IMR-90 (cell line): ENCODE measurements around the gene SMYD5. TPM values are rescaled to one million over a fixed set of nuclear protein-coding genes. Genes with fewer than 3 reads are reported as not detected.

Experiments
- ATAC-seq: fragments of 200-7000 bp; cut with Tn5 transposase; 2 replicates; pipeline ENCODE4 v1.9.1; 2020; ENCODE audit warnings: low read depth, mild to moderate bottlenecking, moderate library complexity
- BruUV-seq: library from RNA; stranded (reverse); fragments of 400-500 nt; replicated peaks from 2 replicates; lab custom pipeline; 2021; lab: Mats Ljungman, UMichigan
- CTCF ChIA-PET: fragments of 300-600 bp; formaldehyde crosslinking; extraction: SDS; loops from one replicate; lab custom pipeline; 2021; ENCODE audit warnings: antibody characterized with exemption; lab: Yijun Ruan, JAX
- POLR2A ChIA-PET: fragments of 300-600 bp; sonication (Branson Sonifier 250); formaldehyde crosslinking; loops from one replicate; lab custom pipeline; 2022; ENCODE audit warnings: antibody characterized with exemption; ENCODE audit not compliant: unreplicated experiment; lab: Charles Lee
- DNase-seq: peaks from one replicate; pipeline ENCODE4 v3.0.0; 2013
- H2AFZ ChIP-seq: replicated peaks from 2 replicates; pipeline ENCODE3; 2013; ENCODE audit warnings: low read length, mild to moderate bottlenecking; ENCODE audit not compliant: poor library complexity
- H2AK5ac ChIP-seq: 2 replicates; pipeline ENCODE4 v1.6.1; 2013; ENCODE audit warnings: low read depth, low read length, inconsistent platforms
- H2AK9ac ChIP-seq: replicated peaks from 2 replicates; pipeline ENCODE3; 2013; ENCODE audit warnings: mild to moderate bottlenecking, low read depth, low read length, moderate library complexity; ENCODE audit not compliant: poor library complexity
- H2BK120ac ChIP-seq: 2 replicates; pipeline ENCODE4 v1.6.1; 2013; ENCODE audit warnings: low read depth, low read length, inconsistent platforms
- H2BK15ac ChIP-seq: 3 replicates; pipeline ENCODE4 v1.6.1; 2013; ENCODE audit warnings: low read depth, low read length, inconsistent platforms
- H2BK20ac ChIP-seq: 2 replicates; pipeline ENCODE4 v1.6.1; 2013; ENCODE audit warnings: low read depth, mild to moderate bottlenecking, inconsistent platforms, low read length, moderate library complexity
- H2BK5ac ChIP-seq: 2 replicates; pipeline ENCODE4 v1.6.1; 2013; ENCODE audit warnings: mild to moderate bottlenecking, low read depth, low read length, inconsistent platforms; ENCODE audit not compliant: poor library complexity, severe bottlenecking
- H3K14ac ChIP-seq: replicated peaks from 2 replicates; pipeline ENCODE4 v1.6.1; 2013; ENCODE audit warnings: low read depth, low read length, inconsistent platforms
- H3K18ac ChIP-seq: 2 replicates; pipeline ENCODE4 v1.6.1; 2013; ENCODE audit warnings: low read depth, low read length, control low read depth
- H3K23ac ChIP-seq: 2 replicates; pipeline ENCODE4 v1.6.1; 2013; ENCODE audit warnings: low read depth, low read length, inconsistent platforms
- H3K27ac ChIP-seq: 2 replicates; pipeline ENCODE4 v1.5.1; 2013; ENCODE audit warnings: mild to moderate bottlenecking, control low read depth, low read length; ENCODE audit not compliant: insufficient read depth
- H3K27me3 ChIP-seq: 2 replicates; pipeline ENCODE4 v1.6.1; 2013; ENCODE audit warnings: low read length; ENCODE audit not compliant: control insufficient read depth, insufficient read depth
- H3K36me3 ChIP-seq: 2 replicates; pipeline ENCODE4 v1.6.1; 2013; ENCODE audit warnings: low read length, mixed read lengths; ENCODE audit not compliant: control insufficient read depth, insufficient read depth
- H3K4ac ChIP-seq: 2 replicates; pipeline ENCODE4 v1.6.1; 2013; ENCODE audit warnings: low read depth, low read length, inconsistent platforms
- H3K4me1 ChIP-seq: 2 replicates; pipeline ENCODE4 v1.6.1; 2013; ENCODE audit warnings: low read length, mixed read lengths; ENCODE audit not compliant: control insufficient read depth, insufficient read depth
- H3K4me2 ChIP-seq: 2 replicates; pipeline ENCODE4 v1.6.1; 2013; ENCODE audit warnings: low read depth, mild to moderate bottlenecking, control low read depth, low read length, moderate library complexity
- H3K4me3 ChIP-seq: 2 replicates; pipeline ENCODE4 v1.5.1; 2013; ENCODE audit warnings: low read depth, mild to moderate bottlenecking, control low read depth, low read length, moderate library complexity; ENCODE audit not compliant: insufficient read depth
- H3K56ac ChIP-seq: 2 replicates; pipeline ENCODE4 v1.6.1; 2013; ENCODE audit warnings: low read length, inconsistent platforms; ENCODE audit not compliant: insufficient read depth; ENCODE audit errors: extremely low read depth
- H3K79me1 ChIP-seq, 2 experiments: 2 replicates each; pipeline ENCODE4 v1.6.1; 2013; ENCODE audit warnings: low read length in 2 of 2, inconsistent platforms in 1 of 2, low read depth in 1 of 2
- H3K9ac ChIP-seq: 2 replicates; pipeline ENCODE4 v1.6.1; 2013; ENCODE audit warnings: low read depth, low read length, control low read depth
- H3K9me1 ChIP-seq: 2 replicates; pipeline ENCODE4 v1.6.1; 2013; ENCODE audit warnings: low read length, inconsistent platforms; ENCODE audit not compliant: insufficient read depth
- H3K9me3 ChIP-seq: 2 replicates; pipeline ENCODE4 v1.6.1; 2013; ENCODE audit warnings: low read length; ENCODE audit not compliant: control insufficient read depth, insufficient read depth
- H4K20me1 ChIP-seq: 2 replicates; pipeline ENCODE4 v1.6.1; 2013; ENCODE audit warnings: low read length, inconsistent platforms; ENCODE audit not compliant: insufficient read depth
- H4K5ac ChIP-seq: 2 replicates; pipeline ENCODE4 v1.6.1; 2013; ENCODE audit warnings: mild to moderate bottlenecking, low read depth, low read length, control low read depth
- H4K8ac ChIP-seq, 2 experiments: 2 replicates each; pipeline ENCODE4 v1.6.1; 2013; ENCODE audit warnings: low read depth in 2 of 2, low read length in 2 of 2, control low read depth in 1 of 2, inconsistent platforms in 1 of 2
- H4K91ac ChIP-seq: 2 replicates; pipeline ENCODE4 v1.6.1; 2013; ENCODE audit warnings: low read depth, low read length, inconsistent platforms; ENCODE audit not compliant: insufficient read depth
- BHLHE40 ChIP-seq: fragments of 150-350 bp; IDR thresholded peaks from 2 replicates; pipeline ENCODE4 v1.6.1; 2016; ENCODE audit warnings: mild to moderate bottlenecking, low read depth, low read length
- CEBPB ChIP-seq: IDR thresholded peaks from 2 replicates; pipeline ENCODE4 v1.6.1; 2012; ENCODE audit warnings: low read depth, low read length, improper control_type of control experiment
- CHD1 ChIP-seq: IDR thresholded peaks from 2 replicates; pipeline ENCODE4 v1.6.1; 2012; ENCODE audit warnings: low read depth, low read length, improper control_type of control experiment
- CTCF ChIP-seq: conservative IDR thresholded peaks from 2 replicates; pipeline ENCODE4 v1.5.1; 2012; ENCODE audit warnings: mild to moderate bottlenecking, low read depth, low read length, improper control_type of control experiment
- FOS ChIP-seq: fragments of 150-350 bp; IDR thresholded peaks from 2 replicates; pipeline ENCODE4 v1.6.1; 2016; ENCODE audit warnings: low read depth, low read length
- MAZ ChIP-seq: IDR thresholded peaks from 2 replicates; pipeline ENCODE4 v1.6.1; 2012; ENCODE audit warnings: low read depth, mild to moderate bottlenecking, low read length, improper control_type of control experiment, moderate library complexity, borderline replicate concordance
- MXI1 ChIP-seq: IDR thresholded peaks from 2 replicates; pipeline ENCODE4 v1.6.1; 2012; ENCODE audit warnings: low read depth, mild to moderate bottlenecking, low read length, moderate library complexity, borderline replicate concordance
- NFE2L2 ChIP-seq: fragments of 150-350 bp; IDR thresholded peaks from 2 replicates; pipeline ENCODE4 v1.6.1; 2016; ENCODE audit warnings: low read depth, mild to moderate bottlenecking, low read length
- POLR2A ChIP-seq: IDR thresholded peaks from 2 replicates; pipeline ENCODE4 v1.6.1; 2012; ENCODE audit warnings: mild to moderate bottlenecking, low read depth, low read length
- RFX5 ChIP-seq: IDR thresholded peaks from 2 replicates; pipeline ENCODE4 v1.8.0; 2012; ENCODE audit warnings: low read depth, mild to moderate bottlenecking, low read length, moderate library complexity
- WGBS, 2 experiments: methylation state at CpG; one replicate each; pipeline versions ENCODE4 v1.1.5 to v1.1.7; 2013; ENCODE audit warnings: missing lambda C conversion rate in 2 of 2; ENCODE audit not compliant: insufficient read length in 1 of 2; ENCODE audit errors: extremely low coverage in 2 of 2; 5-methylcytosine and 5-hydroxymethylcytosine counted together
- dilution Hi-C: fragments of 300-500 bp; cut with HindIII; formaldehyde crosslinking; loops from one replicate; pipeline ENCODE4 v1.14.3; 2018; ENCODE audit warnings: low sequenced_read_pairs; ENCODE audit not compliant: unreplicated experiment
- in situ Hi-C: fragments of 300-500 bp; cut with MboI; formaldehyde crosslinking; loops from 3 replicates; pipeline ENCODE4 v1.14.3; 2019; ENCODE audit warnings: low sequenced_read_pairs, inconsistent platforms, mixed read lengths
- intact Hi-C: fragments of 100-400 bp; cut with micrococcal nuclease; formaldehyde crosslinking; loops from 2 replicates; pipeline ENCODE4 v1.10.0; 2022
- polyA plus RNA-seq, 3 experiments: library from polyadenylated mRNA; depleted of rRNA; stranded (reverse); fragments of >200 nt; gene quantifications; 2 replicates each; pipeline ENCODE4 v1.2.3, GENCODE V29; 2012; ENCODE audit warnings: low replicate concordance in 1 of 3
- total RNA-seq: library from RNA; depleted of rRNA; stranded (reverse); fragments of >200 nt; gene quantifications from 2 replicates; pipeline ENCODE4 v1.2.3, GENCODE V29; 2012

SMYD5 gene
- total and polyA plus RNA-seq, 2 of the 4 experiments (the other 2 are of a cell fraction): 17.8 to 19.7 TPM

- peaks cover 5% of the 10 kb centered on the region; the same call in 1 of the 2 replicates for H3K9me1 ChIP-seq
- H3K79me1 ChIP-seq: no peaks in the 10 kb centered on the region
- H2BK120ac ChIP-seq: no peak overlapping the region
- no peak overlapping the region for H2BK15ac ChIP-seq
- no peak overlapping the region for H3K9ac ChIP-seq
- intact Hi-C loops (loop anchor here (5.0 kb wide), 1 partner anchor 100 kb away; no protein-coding TSS in a partner anchor), in situ Hi-C loops (no loop called here), dilution Hi-C loops (no loop called here)
- H4K91ac ChIP-seq: no peak overlapping the region
- H3K27me3 ChIP-seq: 0 out of 2 replicates have a peak, but pooled peaks cover 2% of the 10 kb centered on the region
- TF ChIP-seq RFX5 (no peak), NFE2L2 (no peak), CTCF (no peak), MAZ (no peak), FOS (no peak), MXI1 (no peak), POLR2A (no peak), BHLHE40 (no peak), CEBPB (no peak), CHD1 (no peak)
- no peak overlapping the region for H3K56ac ChIP-seq
- H3K36me3 ChIP-seq: peaks cover 5% of the 10 kb centered on the region
- H3K4me1 ChIP-seq: no peaks in the 10 kb centered on the region
- no peak overlapping the region for H4K8ac ChIP-seq
- H4K5ac ChIP-seq: no peak overlapping the region
- H3K23ac ChIP-seq: no peak overlapping the region
- H2AK9ac ChIP-seq: no peak overlapping the region
- H2AK5ac ChIP-seq: no peak overlapping the region
- POLR2A ChIA-PET: no interaction called here
- H3K9me3 ChIP-seq: no peaks in the 10 kb centered on the region
- WGBS, 2 experiments: no CpG with 5 or more reads among the region's 4 CpGs
- H3K4me2 ChIP-seq: no peak overlapping the region
- no peak overlapping the region for H2AFZ ChIP-seq
- CTCF ChIA-PET: no interaction called here
- BruUV-seq: no TSS peak
- H3K18ac ChIP-seq: no peak overlapping the region
- H4K20me1 ChIP-seq: 0 out of 2 replicates have a peak, but pooled peaks cover 5% of the 10 kb centered on the region
- no peak overlapping the region for H3K4me3 ChIP-seq
- no peak overlapping the region for H2BK5ac ChIP-seq
- ATAC-seq (no peak), DNase-seq (no peak)
- H2BK20ac ChIP-seq: no peak overlapping the region
- H3K27ac ChIP-seq: no peak overlapping the region
- H3K4ac ChIP-seq: no peak overlapping the region
- no peak overlapping the region for H3K14ac ChIP-seq
These were observed 48.1 kb downstream of the SMYD5 start for GRCh38 chr2:73262108-73262651.
